ENCODE data around the gene LRRTM2.

DNA sequence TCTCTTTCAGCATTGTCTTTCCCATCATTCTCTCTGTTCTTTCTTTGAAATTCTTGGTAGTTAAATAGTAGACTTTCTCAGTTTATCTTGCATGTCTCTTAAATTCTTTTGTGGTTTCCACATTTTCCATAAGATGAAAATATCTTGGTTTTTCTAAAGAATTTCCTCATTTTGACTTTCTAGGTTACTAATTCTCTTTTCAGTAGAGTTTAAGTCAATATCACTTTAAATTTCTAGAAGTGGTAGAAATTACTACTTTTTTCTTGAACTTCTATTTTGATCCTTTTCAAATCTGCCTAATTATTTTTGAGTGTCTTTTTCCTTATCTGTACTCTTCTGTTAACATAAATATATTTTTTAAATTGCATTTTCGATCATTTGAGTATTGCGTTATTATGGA, 23.6 kb upstream of the LRRTM2 start:
- TF ChIP-seq POLR2A (IDR thresholded peaks at IDR 0.05), result no peak
- TF ChIP-seq, protein P1, sequence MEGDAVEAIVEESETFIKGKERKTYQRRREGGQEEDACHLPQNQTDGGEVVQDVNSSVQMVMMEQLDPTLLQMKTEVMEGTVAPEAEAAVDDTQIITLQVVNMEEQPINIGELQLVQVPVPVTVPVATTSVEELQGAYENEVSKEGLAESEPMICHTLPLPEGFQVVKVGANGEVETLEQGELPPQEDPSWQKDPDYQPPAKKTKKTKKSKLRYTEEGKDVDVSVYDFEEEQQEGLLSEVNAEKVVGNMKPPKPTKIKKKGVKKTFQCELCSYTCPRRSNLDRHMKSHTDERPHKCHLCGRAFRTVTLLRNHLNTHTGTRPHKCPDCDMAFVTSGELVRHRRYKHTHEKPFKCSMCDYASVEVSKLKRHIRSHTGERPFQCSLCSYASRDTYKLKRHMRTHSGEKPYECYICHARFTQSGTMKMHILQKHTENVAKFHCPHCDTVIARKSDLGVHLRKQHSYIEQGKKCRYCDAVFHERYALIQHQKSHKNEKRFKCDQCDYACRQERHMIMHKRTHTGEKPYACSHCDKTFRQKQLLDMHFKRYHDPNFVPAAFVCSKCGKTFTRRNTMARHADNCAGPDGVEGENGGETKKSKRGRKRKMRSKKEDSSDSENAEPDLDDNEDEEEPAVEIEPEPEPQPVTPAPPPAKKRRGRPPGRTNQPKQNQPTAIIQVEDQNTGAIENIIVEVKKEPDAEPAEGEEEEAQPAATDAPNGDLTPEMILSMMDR (IDR thresholded peaks at IDR 0.05), result no peak

All from testis (tissue), 2 donors.